ENCODE data around the gene MED8. TPM values are rescaled to one million over a fixed set of nuclear protein-coding genes. Genes with fewer than 3 reads are reported as not detected.

Gene MED8
- total and polyA plus RNA-seq, 2 of the 13 experiments (the other 11 are each of a cell fraction or from before 2014, with no cell fraction given), result 16.9 to 77.4 TPM

- peak; percentile 84; the same call in 1 of the 2 replicates for TF ChIP-seq THAP9 (CRISPR knock-in tag; IDR thresholded peaks at IDR 0.05; ENCODE audit: borderline replicate concordance)
- TF ChIP-seq CEBPZ (IDR thresholded peaks at IDR 0.05; ENCODE audit: low read length), result no peak
- peak; percentile 67; the same call in 1 of the 2 replicates for TF ChIP-seq ZBTB38 (CRISPR knock-in tag; IDR thresholded peaks at IDR 0.05)
- no peak for TF ChIP-seq ZUFSP (CRISPR knock-in tag; IDR thresholded peaks at IDR 0.05; ENCODE audit: borderline replicate concordance)
- no peak for TF ChIP-seq CSRNP2 (CRISPR knock-in tag; conservative IDR thresholded peaks at IDR 0.05; ENCODE audit: low read depth)
- TF ChIP-seq RXRB (CRISPR knock-in tag; IDR thresholded peaks at IDR 0.05; ENCODE audit: borderline replicate concordance), result peak; percentile 61
- peak; percentile 20 for TF ChIP-seq CBX1 (IDR thresholded peaks at IDR 0.05; ENCODE audit: low read depth)
- TF ChIP-seq ZNF616 (CRISPR knock-in tag; IDR thresholded peaks at IDR 0.05; ENCODE audit: low read depth), result no peak
- peak; percentile 85; the same call in 1 of the 2 replicates for TF ChIP-seq NRL (CRISPR knock-in tag; IDR thresholded peaks at IDR 0.05; ENCODE audit: borderline replicate concordance)
- no peak for TF ChIP-seq ZKSCAN1 (IDR thresholded peaks at IDR 0.05; ENCODE audit: low read length)
- TF ChIP-seq ZNF510 (CRISPR knock-in tag; IDR thresholded peaks at IDR 0.05; ENCODE audit: low read depth), result no peak
- peak; percentile 86 for TF ChIP-seq ZFP90 (CRISPR knock-in tag; IDR thresholded peaks at IDR 0.05; ENCODE audit: borderline replicate concordance)
- no peak for TF ChIP-seq HOMEZ (CRISPR knock-in tag; IDR thresholded peaks at IDR 0.05; ENCODE audit: low read depth)
- TF ChIP-seq SMAD1 (CRISPR knock-in tag; IDR thresholded peaks at IDR 0.05; ENCODE audit: borderline replicate concordance, low read depth), result no peak
- TF ChIP-seq ZNF737 (CRISPR knock-in tag; IDR thresholded peaks at IDR 0.05; ENCODE audit: borderline replicate concordance), result no peak
These were observed at the start of gene MED8, which contains the start of gene SZT2 (continued) for GRCh38 chr1:43389326-43390313.

Measured in HepG2 (cell line).